Endometrial microvascular endothelial cells (primary cell): ENCODE data around the gene COL8A2. TPM values are rescaled to one million over a fixed set of nuclear protein-coding genes. Genes with fewer than 3 reads are reported as not detected.

ENCODE experiments used
- total RNA-seq: library from RNA; depleted of rRNA; stranded (reverse); fragments of >200 nt; gene quantifications from one replicate; pipeline ENCODE4 v1.2.3, GENCODE V29; 2015; ENCODE audit errors: inconsistent ontology term

COL8A2 gene
- total RNA-seq, 1 donor from 2014 or later, result 3.9 TPM

Other genes starting within 250 kb of the COL8A2 start
- gene AGO1, start 242.0 kb downstream of the COL8A2 start, total RNA-seq, result 20.0 TPM
- 7.2 TPM for gene AGO3, start 194.1 kb downstream of the COL8A2 start, total RNA-seq
- not detected for gene TEKT2, start 41.1 kb downstream of the COL8A2 start, total RNA-seq
- gene ADPRS, start 36.3 kb downstream of the COL8A2 start, total RNA-seq, result 59.1 TPM
- 148 TPM for gene TRAPPC3, start 24.3 kb upstream of the COL8A2 start, total RNA-seq
- 199 TPM for gene MAP7D1, start 30.9 kb upstream of the COL8A2 start, total RNA-seq
- 124 TPM for gene THRAP3, start 99.2 kb upstream of the COL8A2 start, total RNA-seq
- gene SH3D21, start 181.1 kb upstream of the COL8A2 start, total RNA-seq, result 0.84 TPM
- 86.7 TPM for gene EVA1B, start 198.4 kb upstream of the COL8A2 start, total RNA-seq